Measurements from ENCODE around the gene LCE1E.
A peak's percentile ranks its signal among the peaks of the same experiment; 100 is the strongest.

The LCE1E gene

GRCh38 chr1:152796421-152796820 is 10.4 kb downstream of the LCE1E start, which contains the start of gene LCE1D:
Gene LCE1D (plus strand): TSS chr1:152796721. CDS start chr1:152797795, 1,074 bp downstream.
- no peaks in the 10 kb centered on the region for H3K4me1 ChIP-seq (ENCODE audit: insufficient read depth, poor library complexity, severe bottlenecking)
- no peaks in the 10 kb centered on the region for H3K9me3 ChIP-seq (ENCODE audit: severe bottlenecking)

DNA sequence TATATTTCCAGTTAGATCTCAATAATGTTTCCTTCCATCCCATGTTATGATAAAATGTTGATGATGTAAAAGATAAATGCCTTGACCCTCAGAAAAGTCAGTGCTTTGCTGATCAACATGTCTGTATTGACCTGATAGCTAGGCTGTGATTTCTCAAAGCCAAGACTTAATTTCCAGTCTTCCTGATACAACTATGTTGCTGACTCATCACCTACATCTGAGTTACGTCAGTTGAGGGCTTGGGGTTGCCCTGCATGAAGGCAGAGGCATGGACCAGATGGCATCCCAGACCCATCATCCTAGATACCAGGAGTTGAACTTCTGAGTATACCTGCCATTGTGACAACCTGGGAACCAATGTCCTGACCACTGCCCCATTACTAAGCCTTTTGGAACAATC is 15.3 kb downstream of the LCE1E start:
- ATAC-seq (ENCODE audit: low read depth) = no peak
- DNase-seq (ENCODE audit: low spot score) = no peak
- no peaks in the 10 kb centered on the region for H3K36me3 ChIP-seq (ENCODE audit: low read depth)
- no peaks in the 10 kb centered on the region for H3K4me1 ChIP-seq (ENCODE audit: insufficient read depth, poor library complexity, severe bottlenecking)
- no peak for TF ChIP-seq CTCF (IDR thresholded peaks at IDR 0.05; ENCODE audit: poor library complexity, severe bottlenecking)
- H3K27me3 ChIP-seq (ENCODE audit: insufficient read depth, poor library complexity, severe bottlenecking) = no peaks in the 10 kb centered on the region
- no peak overlapping the region for H3K4me3 ChIP-seq (ENCODE audit: severe bottlenecking)
- H3K9me3 ChIP-seq (ENCODE audit: severe bottlenecking) = no peaks in the 10 kb centered on the region
- H3K27ac ChIP-seq (ENCODE audit: poor library complexity, severe bottlenecking) = no peak overlapping the region

More at GRCh38 chr1:152796421-152796820, 10.4 kb downstream of the LCE1E start, which contains the start of gene LCE1D:
- no peak for DNase-seq (ENCODE audit: low spot score)
- Histone ChIP-seq H3K27me3 (ENCODE audit: insufficient read depth, poor library complexity, severe bottlenecking) (no peaks in the 10 kb centered on the region), H3K4me3 (ENCODE audit: severe bottlenecking) (no peak within 1 kb of the TSS), H3K36me3 (ENCODE audit: low read depth) (no peaks in the 10 kb centered on the region), H3K27ac (ENCODE audit: poor library complexity, severe bottlenecking) (no peak within 1 kb of the TSS)
- no peak for TF ChIP-seq CTCF (IDR thresholded peaks at IDR 0.05; ENCODE audit: poor library complexity, severe bottlenecking)
- no peak for ATAC-seq (ENCODE audit: low read depth)

DNA sequence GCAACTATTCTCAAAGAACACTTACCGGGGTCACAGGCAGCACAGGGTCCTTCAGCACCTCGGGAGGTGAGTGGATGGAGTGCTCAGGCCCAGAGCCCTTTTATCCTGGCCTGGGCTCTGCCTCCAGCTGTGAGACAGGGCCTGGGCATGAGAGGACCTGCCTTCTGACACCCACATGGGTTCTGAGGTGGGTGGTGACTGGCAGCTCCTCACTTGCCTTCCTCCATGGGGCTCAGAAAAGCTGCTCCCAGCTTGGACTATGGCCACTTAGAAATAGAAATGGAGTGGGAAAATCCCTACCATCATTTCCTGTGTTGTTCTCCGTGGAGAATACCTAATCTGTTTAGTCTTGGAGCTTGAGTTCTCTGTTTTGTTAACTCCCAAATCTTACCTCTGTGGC is 20.5 kb downstream of the LCE1E start, which contains the start of gene LCE1C:
LCE1C (minus strand) TSS at position 76 of the 400 bp plus-strand sequence. CDS start 1,173 bp downstream, outside the sequence.
- Histone ChIP-seq H3K4me3 (ENCODE audit: severe bottlenecking) (no peak within 1 kb of the TSS), H3K27ac (ENCODE audit: poor library complexity, severe bottlenecking) (no peak within 1 kb of the TSS), H3K36me3 (ENCODE audit: low read depth) (no peaks in the 10 kb centered on the region), H3K27me3 (ENCODE audit: insufficient read depth, poor library complexity, severe bottlenecking) (no peaks in the 10 kb centered on the region), H3K9me3 (ENCODE audit: severe bottlenecking) (no peaks in the 10 kb centered on the region), H3K4me1 (ENCODE audit: insufficient read depth, poor library complexity, severe bottlenecking) (no peaks in the 10 kb centered on the region)
- peak; percentile 35; the same call in 1 of the 3 replicates for ATAC-seq (ENCODE audit: low read depth)
- no peak for TF ChIP-seq CTCF (IDR thresholded peaks at IDR 0.05; ENCODE audit: poor library complexity, severe bottlenecking)
- no peak for DNase-seq (ENCODE audit: low spot score)

DNA sequence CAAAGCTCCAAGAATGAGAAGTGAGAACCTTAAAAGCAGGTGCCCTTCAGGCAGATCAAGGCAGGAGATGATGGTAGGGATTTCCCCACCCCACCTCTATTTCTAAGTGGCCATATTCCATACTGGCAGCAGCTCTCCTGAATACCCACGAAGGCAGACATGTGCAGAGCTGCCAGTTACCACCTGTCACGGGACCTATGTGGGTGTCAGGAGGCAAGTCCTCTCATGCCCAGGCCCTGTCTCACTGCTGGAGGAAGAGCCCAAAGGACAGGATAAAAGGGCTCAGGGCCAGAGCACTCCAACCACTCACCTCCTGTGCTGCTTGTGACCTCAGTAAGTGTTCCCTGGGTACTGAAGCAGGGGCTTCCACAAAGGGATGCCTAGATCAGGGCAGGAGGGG is 25.0 kb downstream of the LCE1E start:
- no peak for DNase-seq (ENCODE audit: low spot score)
- Histone ChIP-seq H3K4me3 (ENCODE audit: severe bottlenecking) (no peak overlapping the region), H3K4me1 (ENCODE audit: insufficient read depth, poor library complexity, severe bottlenecking) (no peaks in the 10 kb centered on the region), H3K36me3 (ENCODE audit: low read depth) (no peaks in the 10 kb centered on the region), H3K27me3 (ENCODE audit: insufficient read depth, poor library complexity, severe bottlenecking) (no peaks in the 10 kb centered on the region), H3K9me3 (ENCODE audit: severe bottlenecking) (no peaks in the 10 kb centered on the region), H3K27ac (ENCODE audit: poor library complexity, severe bottlenecking) (no peak overlapping the region)
- ATAC-seq (ENCODE audit: low read depth) = peak; percentile 51; the same call in 2 of the 3 replicates
- no peak for TF ChIP-seq CTCF (IDR thresholded peaks at IDR 0.05; ENCODE audit: poor library complexity, severe bottlenecking)

GRCh38 chr1:152811671-152812070 is 25.6 kb downstream of the LCE1E start, which contains the start of gene LCE1B:
Gene LCE1B (plus strand): TSS chr1:152811971. CDS start chr1:152812447, 476 bp downstream.
- H3K4me1 ChIP-seq (ENCODE audit: insufficient read depth, poor library complexity, severe bottlenecking) = no peaks in the 10 kb centered on the region
- H3K9me3 ChIP-seq (ENCODE audit: severe bottlenecking) = no peaks in the 10 kb centered on the region
- no peak for ATAC-seq (ENCODE audit: low read depth)
- H3K27me3 ChIP-seq (ENCODE audit: insufficient read depth, poor library complexity, severe bottlenecking) = no peaks in the 10 kb centered on the region
- H3K36me3 ChIP-seq (ENCODE audit: low read depth) = no peaks in the 10 kb centered on the region
- H3K27ac ChIP-seq (ENCODE audit: poor library complexity, severe bottlenecking) = no peak within 1 kb of the TSS
- no peak within 1 kb of the TSS for H3K4me3 ChIP-seq (ENCODE audit: severe bottlenecking)
- no peak for DNase-seq (ENCODE audit: low spot score)
- no peak for TF ChIP-seq CTCF (IDR thresholded peaks at IDR 0.05; ENCODE audit: poor library complexity, severe bottlenecking)

Data from RWPE2 (cell line).